Colonic mucosa (tissue), 4 donors: ENCODE data around the gene PIK3IP1. TPM values are rescaled to one million over a fixed set of nuclear protein-coding genes. Genes with fewer than 3 reads are reported as not detected.

Source experiments
- DNase-seq: peaks from one replicate; pipeline ENCODE4 v3.0.0-alpha.2; 2020
- H3K27ac ChIP-seq: fragments of 200-600 bp; one replicate; pipeline ENCODE4 v1.8.0; 2021
- H3K27me3 ChIP-seq: fragments of 200-600 bp; one replicate; pipeline ENCODE4 v1.8.0; 2021
- H3K36me3 ChIP-seq: fragments of 200-600 bp; one replicate; pipeline ENCODE4 v1.8.0; 2021
- H3K4me1 ChIP-seq: fragments of 200-600 bp; one replicate; pipeline ENCODE4 v1.8.0; 2021; ENCODE audit warnings: mild to moderate bottlenecking
- H3K4me3 ChIP-seq: fragments of 200-600 bp; one replicate; pipeline ENCODE4 v1.8.0; 2021
- H3K9ac ChIP-seq, 2 donors: one replicate each; pipeline ENCODE4 v1.7.0; 2013; ENCODE audit warnings: control low read depth in 2 of 2, low read depth in 2 of 2, low read length in 2 of 2
- H3K9me3 ChIP-seq: fragments of 200-600 bp; one replicate; pipeline ENCODE4 v1.8.0; 2021
- intact Hi-C: fragments of 100-400 bp; cut with DNase I; formaldehyde crosslinking; loops from one replicate; pipeline ENCODE4 v1.14.1; 2022
- total RNA-seq, 2 donors: library from RNA; stranded (reverse); fragmentation: NEBNext Ultra II Directional in 1 of 2; extraction: Animal tissue kit (Norgen Biotek cat#: 25700) in 1 of 2; gene quantifications; one replicate each; pipeline ENCODE4 v1.2.1, GENCODE V29; 2021
- TF ChIP-seq, protein P1 (sequence below): fragments of 200-600 bp; IDR thresholded peaks from one replicate; pipeline ENCODE4 v1.8.0; 2022; ENCODE audit warnings: antibody characterized with exemption, mild to moderate bottlenecking
- donor health status: healthy.
- donor health status: DM: no; HTN: no; CAD: no.
- donor health status: DM: no; HTN: no; CAD: no.

PIK3IP1 gene
- total RNA-seq, 2 donors from 2014 or later = 8.4 to 15.1 TPM

- TF ChIP-seq, protein P1, sequence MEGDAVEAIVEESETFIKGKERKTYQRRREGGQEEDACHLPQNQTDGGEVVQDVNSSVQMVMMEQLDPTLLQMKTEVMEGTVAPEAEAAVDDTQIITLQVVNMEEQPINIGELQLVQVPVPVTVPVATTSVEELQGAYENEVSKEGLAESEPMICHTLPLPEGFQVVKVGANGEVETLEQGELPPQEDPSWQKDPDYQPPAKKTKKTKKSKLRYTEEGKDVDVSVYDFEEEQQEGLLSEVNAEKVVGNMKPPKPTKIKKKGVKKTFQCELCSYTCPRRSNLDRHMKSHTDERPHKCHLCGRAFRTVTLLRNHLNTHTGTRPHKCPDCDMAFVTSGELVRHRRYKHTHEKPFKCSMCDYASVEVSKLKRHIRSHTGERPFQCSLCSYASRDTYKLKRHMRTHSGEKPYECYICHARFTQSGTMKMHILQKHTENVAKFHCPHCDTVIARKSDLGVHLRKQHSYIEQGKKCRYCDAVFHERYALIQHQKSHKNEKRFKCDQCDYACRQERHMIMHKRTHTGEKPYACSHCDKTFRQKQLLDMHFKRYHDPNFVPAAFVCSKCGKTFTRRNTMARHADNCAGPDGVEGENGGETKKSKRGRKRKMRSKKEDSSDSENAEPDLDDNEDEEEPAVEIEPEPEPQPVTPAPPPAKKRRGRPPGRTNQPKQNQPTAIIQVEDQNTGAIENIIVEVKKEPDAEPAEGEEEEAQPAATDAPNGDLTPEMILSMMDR = no peak
- DNase-seq = no peak
- H3K27ac ChIP-seq = peak overlapping the region; percentile 14
- H3K27me3 ChIP-seq = no peaks in the 10 kb centered on the region
- H3K4me1 ChIP-seq = no peaks in the 10 kb centered on the region
- no peaks in the 10 kb centered on the region for H3K36me3 ChIP-seq
- no peak overlapping the region for H3K9ac ChIP-seq
- no peaks in the 10 kb centered on the region for H3K9me3 ChIP-seq
- intact Hi-C loops = no loop called here
- H3K4me3 ChIP-seq = no peak overlapping the region
Observed at GRCh38 chr22:31287818-31288495, 4.3 kb downstream of the PIK3IP1 start.

DNA sequence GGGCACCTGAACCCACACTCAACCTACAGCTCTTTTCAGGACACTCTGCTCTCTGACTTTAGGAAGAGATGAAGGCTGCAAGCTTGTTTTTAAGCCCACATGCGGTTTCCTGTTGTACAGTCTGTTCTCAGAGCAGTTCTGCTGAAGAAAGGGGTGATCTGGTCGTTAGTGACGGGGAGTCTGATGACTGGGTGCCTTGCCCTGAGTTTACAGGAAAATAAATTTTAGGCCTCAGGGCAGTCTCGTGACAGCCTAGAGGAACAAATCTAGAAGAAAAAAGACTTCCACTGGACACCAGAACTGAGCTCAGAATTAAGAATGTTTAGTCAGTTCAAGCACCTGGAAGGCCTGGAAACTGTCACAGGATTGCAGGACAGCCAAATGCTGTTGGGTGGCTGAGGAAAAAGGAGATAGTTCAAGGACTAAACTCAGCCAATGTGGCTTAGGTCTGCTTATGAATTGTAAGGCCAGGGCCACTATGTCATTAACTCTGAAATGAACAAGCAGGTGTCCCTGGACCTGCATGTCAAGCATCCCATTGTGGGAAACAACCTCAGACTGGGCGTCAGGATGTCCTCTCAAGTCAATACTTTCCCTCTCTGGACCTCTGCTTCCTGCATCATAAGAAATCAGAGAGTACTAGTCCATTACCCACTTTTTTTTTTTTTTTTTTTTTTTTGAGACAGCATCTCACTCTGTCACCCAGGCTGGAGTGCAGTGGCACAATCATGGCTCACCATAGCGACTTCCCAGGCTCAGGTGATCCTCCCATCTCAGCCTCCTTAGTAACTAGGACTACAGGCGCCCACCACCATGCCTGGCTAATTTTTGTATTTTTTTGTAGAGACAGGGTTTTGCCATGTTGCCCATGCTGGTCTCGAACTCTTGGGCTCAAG, 5.7 kb downstream of the PIK3IP1 start:
- intact Hi-C loops = no loop called here
- Histone ChIP-seq H3K4me1 (no peaks in the 10 kb centered on the region), H3K27me3 (no peaks in the 10 kb centered on the region), H3K27ac (peak overlapping the region; percentile 29), H3K9ac (no peak overlapping the region), H3K36me3 (peaks cover 7% of the 10 kb centered on the region), H3K4me3 (no peak overlapping the region), H3K9me3 (no peaks in the 10 kb centered on the region)
- TF ChIP-seq, protein P1 = no peak
- DNase-seq = peak; percentile 45

DNA sequence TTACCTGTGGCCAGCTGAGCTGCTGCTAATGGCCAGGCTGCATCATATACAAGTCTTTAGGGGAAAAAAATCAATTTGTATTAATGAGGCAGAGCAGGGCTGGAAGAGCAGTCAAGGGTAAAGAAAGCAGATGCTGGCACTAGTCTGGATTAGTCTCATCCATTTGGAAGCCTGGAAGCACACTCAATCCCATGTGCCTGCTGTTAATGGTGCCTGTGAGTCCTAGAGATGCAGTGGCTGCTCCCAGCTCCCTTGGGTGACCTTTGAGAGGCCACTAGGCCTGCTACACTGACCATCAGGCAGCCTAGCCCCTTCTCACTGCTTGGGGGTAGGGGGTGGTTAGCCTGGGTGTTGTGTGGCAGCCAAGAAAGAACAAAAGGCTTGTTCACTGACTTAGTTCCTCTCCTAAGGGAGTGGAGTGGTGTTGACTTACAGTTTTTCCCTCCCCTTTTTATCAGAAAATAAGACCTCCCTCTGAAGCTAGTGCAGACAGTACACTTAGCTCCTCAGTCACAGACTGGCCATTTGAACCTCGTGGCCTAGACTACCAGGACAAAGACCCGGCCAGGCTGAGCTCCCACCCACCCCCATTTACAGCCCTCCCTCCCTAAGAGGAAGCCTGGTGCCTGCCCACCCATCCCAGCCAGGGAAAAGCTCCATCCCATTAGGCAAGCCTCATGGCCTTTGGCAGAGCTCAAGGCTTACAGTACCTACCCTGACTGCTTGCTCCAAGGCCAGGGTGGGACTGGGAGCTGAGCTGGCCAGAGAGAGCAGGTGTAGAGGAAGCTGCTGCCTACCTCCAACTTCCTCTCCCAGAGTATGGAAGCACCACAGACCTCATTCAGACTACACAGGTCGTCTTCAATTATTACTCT, 7.8 kb downstream of the PIK3IP1 start:
- no peaks in the 10 kb centered on the region for H3K9me3 ChIP-seq
- no peak for DNase-seq
- TF ChIP-seq, protein P1 = no peak
- peak overlapping the region; percentile 2 for H3K27ac ChIP-seq
- H3K36me3 ChIP-seq = peaks cover 8% of the 10 kb centered on the region
- H3K9ac ChIP-seq = no peak overlapping the region
- no peaks in the 10 kb centered on the region for H3K27me3 ChIP-seq
- intact Hi-C loops = no loop called here
- H3K4me3 ChIP-seq = no peak overlapping the region
- no peaks in the 10 kb centered on the region for H3K4me1 ChIP-seq

DNA sequence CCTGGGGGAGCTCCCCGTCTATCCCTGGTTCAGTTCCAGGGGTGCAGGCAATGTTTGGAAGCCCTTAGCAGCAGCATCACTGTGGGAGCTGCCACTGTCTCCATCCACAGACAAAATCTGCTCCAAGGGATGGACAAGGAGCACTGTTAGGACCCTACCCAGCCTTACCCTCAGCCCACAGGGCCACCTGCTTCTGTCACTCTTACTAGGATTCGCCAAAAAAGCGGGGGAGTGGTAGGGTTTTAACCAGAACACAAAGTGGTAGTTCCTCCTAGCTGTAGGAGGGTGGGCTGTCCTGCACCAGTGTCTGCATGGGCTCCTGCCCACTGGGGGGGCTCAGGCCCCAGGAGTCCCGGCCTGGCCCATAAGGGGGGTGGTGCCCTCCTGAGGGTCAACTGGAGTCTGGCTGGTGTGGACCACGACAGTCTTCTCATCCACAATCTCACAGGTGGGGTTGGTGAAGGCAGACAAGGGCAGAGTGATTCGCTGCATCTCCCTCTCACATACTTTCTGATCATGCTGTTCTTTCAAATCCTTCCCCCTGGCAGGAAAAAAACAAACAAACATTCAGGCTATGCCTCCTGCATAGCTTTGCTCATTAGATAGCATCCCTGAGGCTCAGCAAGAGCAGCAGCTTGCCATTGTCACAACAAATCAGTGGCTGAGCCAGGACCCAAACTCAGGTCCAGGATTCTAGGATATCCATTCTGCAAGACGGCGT, 9.4 kb downstream of the PIK3IP1 start:
- Histone ChIP-seq H3K9me3 (no peaks in the 10 kb centered on the region), H3K9ac (no peak overlapping the region), H3K4me1 (no peaks in the 10 kb centered on the region), H3K27ac (no peak overlapping the region), H3K27me3 (no peaks in the 10 kb centered on the region), H3K4me3 (no peak overlapping the region), H3K36me3 (peaks cover 8% of the 10 kb centered on the region)
- TF ChIP-seq, protein P1 = no peak
- DNase-seq = no peak
- intact Hi-C loops = no loop called here
